ENCODE data around the gene FASTKD3.

DNA sequence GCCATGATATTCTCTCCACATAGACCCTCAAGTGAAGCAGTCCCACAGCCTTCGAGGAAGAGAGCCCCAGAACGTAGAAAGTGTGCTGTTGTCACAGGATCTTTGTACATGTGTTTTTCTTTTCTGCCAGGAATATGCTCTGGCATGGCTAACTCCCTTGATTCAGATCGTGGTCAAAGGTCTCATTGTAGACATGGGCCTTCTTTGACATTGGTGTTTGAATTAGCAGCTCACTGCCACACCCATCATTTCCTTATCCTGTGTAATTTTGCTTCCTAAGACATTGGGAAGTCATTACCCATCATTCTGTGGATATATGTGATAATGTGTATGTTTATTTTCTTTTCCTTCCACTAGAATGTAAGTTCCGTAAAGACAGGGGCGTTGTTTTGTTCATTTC lies 25.6 kb upstream of the FASTKD3 start:
- TF ChIP-seq, protein P1, sequence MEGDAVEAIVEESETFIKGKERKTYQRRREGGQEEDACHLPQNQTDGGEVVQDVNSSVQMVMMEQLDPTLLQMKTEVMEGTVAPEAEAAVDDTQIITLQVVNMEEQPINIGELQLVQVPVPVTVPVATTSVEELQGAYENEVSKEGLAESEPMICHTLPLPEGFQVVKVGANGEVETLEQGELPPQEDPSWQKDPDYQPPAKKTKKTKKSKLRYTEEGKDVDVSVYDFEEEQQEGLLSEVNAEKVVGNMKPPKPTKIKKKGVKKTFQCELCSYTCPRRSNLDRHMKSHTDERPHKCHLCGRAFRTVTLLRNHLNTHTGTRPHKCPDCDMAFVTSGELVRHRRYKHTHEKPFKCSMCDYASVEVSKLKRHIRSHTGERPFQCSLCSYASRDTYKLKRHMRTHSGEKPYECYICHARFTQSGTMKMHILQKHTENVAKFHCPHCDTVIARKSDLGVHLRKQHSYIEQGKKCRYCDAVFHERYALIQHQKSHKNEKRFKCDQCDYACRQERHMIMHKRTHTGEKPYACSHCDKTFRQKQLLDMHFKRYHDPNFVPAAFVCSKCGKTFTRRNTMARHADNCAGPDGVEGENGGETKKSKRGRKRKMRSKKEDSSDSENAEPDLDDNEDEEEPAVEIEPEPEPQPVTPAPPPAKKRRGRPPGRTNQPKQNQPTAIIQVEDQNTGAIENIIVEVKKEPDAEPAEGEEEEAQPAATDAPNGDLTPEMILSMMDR (IDR thresholded peaks at IDR 0.05) = no peak
- no peak for TF ChIP-seq EP300 (IDR thresholded peaks at IDR 0.05)
- no peak for TF ChIP-seq POLR2A (IDR thresholded peaks at IDR 0.05)

Measured in ovary (tissue), 3 donors.